Sciatic nerve (tissue), 2 donors: ENCODE data around the gene HBD. TPM values are rescaled to one million over a fixed set of nuclear protein-coding genes. Genes with fewer than 3 reads are reported as not detected.

Experiments
- ATAC-seq: fragments of 200-7000 bp; cut with Tn5 transposase; one replicate; pipeline ENCODE4 v1.9.1; 2020; ENCODE audit warnings: mild to moderate bottlenecking, moderate library complexity
- DNase-seq: peaks from one replicate; pipeline ENCODE4 v3.0.0-alpha.2; 2020; ENCODE audit warnings: low spot score
- intact Hi-C: fragments of 100-400 bp; cut with DNase I; formaldehyde crosslinking; loops from one replicate; pipeline ENCODE4 v1.14.2; 2022
- total RNA-seq: library from RNA; stranded (reverse); fragmentation: NEBNext Ultra II Directional; extraction: Animal tissue kit (Norgen Biotek cat#: 25700); gene quantifications from one replicate; pipeline ENCODE4 v1.2.1, GENCODE V29; 2021
- donor health status: DM: no; HTN: no; CAD: no.
- donor health status: DM: no; HTN: no; CAD: no.

HBD gene
- 38.4 TPM for total RNA-seq

DNA sequence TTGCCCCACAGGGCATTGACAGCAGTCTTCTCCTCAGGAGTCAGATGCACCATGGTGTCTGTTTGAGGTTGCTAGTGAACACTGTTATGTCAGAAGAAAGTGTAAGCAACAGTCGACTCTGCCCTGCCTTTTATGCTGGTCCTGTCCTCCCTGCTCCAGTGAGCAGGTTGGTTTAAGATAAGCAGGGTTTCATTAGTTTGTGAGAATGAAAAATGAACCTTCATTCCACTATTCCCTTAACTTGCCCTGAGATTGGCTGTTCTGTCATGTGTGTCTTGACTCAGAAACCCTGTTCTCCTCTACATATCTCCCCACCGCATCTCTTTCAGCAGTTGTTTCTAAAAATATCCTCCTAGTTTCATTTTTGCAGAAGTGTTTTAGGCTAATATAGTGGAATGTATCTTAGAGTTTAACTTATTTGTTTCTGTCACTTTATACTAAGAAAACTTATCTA, at the start of gene HBD:
TSS of gene HBD (minus strand) at position 103 of the 454 bp plus-strand sequence. CDS start at position 53, 50 bp downstream.
- no peak for DNase-seq
- ATAC-seq: no peak
- intact Hi-C loops: no loop called here

DNA sequence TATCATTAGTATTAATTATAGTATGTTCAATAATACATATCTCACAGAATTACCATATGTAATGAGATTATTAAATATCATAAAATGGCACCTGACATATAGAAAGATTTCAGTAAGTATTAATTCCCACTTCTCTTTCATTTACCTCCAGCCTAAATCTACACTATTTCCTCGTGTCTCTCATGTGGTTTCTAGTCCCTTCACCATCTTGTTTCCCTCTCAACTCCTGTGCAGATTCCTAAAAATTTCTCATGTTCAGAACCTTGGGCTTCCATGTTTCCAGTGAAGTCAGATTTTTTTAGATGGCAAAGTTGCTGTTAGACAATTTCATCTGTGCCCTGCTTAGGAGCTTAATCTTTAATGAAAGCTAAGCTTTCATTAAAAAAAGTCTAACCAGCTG, 49.6 kb upstream of the HBD start:
- no peak for ATAC-seq
- intact Hi-C loops: no loop called here
- DNase-seq: no peak

DNA sequence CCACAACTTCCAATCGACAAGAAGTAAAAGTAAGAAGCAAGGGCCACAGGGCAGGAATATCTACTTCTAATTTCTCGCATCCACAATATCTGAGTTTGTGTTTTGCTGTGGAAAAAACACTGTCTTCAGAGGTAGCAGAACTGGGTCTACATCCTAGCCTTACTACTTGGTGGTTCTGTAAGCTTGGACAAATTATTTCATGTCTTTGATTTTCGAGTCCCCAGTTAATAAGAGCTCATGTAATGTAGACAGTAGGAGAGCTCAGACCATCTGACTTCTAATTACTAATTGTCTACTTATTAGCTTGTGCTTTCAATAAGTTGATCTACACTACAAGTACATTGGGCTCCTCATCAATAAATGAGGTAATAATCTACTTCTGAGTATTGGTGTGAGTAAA, 48.8 kb upstream of the HBD start:
- ATAC-seq: no peak
- DNase-seq: no peak
- intact Hi-C loops: no loop called here

GRCh38 chr11:5282628-5283027, 48.3 kb upstream of the HBD start:
- DNase-seq (no peak), ATAC-seq (no peak)
- intact Hi-C loops: no loop called here

GRCh38 chr11:5281596-5281995, 47.3 kb upstream of the HBD start:
- intact Hi-C loops: no loop called here
- DNase-seq (no peak), ATAC-seq (no peak)

DNA sequence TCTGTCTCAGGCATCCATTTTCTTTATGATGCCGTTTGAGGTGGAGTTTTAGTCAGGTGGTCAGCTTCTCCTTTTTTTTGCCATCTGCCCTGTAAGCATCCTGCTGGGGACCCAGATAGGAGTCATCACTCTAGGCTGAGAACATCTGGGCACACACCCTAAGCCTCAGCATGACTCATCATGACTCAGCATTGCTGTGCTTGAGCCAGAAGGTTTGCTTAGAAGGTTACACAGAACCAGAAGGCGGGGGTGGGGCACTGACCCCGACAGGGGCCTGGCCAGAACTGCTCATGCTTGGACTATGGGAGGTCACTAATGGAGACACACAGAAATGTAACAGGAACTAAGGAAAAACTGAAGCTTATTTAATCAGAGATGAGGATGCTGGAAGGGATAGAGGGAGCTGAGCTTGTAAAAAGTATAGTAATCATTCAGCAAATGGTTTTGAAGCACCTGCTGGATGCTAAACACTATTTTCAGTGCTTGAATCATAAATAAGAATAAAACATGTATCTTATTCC, 46.4 kb upstream of the HBD start:
- intact Hi-C loops: no loop called here
- ATAC-seq (peak; percentile 90), DNase-seq (peak; percentile 60)

DNA sequence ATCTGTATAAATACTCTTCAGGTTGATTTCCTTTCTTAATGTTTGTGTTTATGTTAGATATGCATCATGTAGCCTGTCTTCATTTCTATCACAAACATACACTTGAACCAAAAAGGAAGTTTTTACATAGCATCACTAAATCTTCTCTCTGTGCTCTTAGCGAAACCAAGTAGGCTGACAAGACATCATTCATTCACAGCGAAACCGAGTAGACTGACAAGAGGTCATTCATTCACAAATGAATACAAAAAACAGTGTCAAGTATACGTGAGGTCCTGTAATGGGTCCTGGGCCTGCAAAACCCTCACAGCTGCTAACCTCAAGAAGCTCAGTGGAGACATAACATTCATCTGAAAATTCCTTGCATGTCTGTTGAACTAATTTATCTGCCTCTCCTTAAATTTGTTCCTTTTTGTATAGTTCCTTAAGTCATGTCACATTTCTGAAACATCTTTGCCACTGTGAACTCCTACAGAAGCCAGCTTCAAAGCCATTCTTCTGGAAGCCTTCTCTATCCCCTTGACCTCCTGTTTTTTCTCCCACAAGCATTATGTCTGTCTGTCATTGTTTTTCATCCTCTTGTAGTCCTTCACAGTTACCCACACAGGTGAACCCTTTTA, 45.3 kb upstream of the HBD start:
- ATAC-seq: no peak
- DNase-seq: no peak
- intact Hi-C loops: no loop called here

DNA sequence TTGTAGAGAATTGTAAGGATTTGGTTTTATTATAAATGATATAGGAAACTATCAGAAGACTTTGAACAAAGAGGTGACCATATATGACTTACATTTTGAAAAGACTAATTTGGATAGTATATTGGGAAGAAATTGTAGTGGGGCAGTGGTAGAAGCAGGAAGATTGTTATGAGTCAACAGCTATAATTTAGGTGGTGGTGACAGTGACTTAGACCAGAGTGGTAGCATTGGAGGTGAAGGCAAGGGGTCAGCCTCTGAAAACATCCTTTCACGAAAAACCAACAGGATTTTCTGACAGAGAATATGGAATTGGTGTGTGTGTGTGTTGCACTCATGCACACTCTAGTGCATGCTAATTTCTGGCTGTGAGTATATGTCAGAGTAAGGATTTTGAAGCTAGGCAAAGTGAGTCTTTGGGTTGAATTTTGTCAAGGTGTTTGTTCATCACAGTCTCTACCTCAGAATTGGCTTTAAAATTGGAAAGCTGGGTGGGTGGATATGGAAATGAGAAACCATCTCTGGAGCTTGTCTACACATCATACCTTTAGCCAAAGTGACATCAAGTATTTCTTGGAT, 43.6 kb upstream of the HBD start:
- ATAC-seq (no peak), DNase-seq (no peak)
- intact Hi-C loops: no loop called here

- ATAC-seq (no peak), DNase-seq (no peak)
- intact Hi-C loops: no loop called here
Measured at GRCh38 chr11:5276697-5277096, 42.4 kb upstream of the HBD start.

DNA sequence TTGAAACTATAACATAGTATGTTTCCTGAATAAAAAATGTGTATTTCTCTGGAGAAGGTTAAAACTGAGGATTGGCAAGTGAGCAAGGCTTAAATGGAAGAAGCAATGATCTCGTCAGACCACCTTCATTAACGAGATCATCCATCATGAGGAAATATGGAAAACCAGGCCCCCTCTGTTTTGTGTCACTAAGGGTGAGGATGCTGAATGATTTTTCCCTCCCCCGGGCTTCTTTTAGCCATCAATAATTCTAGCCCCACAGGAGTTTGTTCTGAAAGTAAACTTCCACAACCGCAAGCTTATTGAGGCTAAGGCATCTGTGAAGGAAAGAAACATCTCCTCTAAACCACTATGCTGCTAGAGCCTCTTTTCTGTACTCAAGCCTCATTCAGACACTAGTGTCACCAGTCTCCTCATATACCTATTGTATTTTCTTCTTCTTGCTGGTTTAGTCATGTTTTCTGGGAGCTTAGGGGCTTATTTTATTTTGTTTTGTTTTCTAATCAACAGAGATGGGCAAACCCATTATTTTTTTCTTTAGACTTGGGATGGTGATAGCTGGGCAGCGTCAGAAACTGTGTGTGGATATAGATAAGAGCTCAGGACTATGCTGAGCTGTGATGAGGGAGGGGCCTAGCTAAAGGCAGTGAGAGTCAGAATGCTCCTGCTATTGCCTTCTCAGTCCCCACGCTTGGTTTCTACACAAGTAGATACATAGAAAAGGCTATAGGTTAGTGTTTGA, 41.3 kb upstream of the HBD start:
- DNase-seq (no peak), ATAC-seq (no peak)
- intact Hi-C loops: no loop called here

DNA sequence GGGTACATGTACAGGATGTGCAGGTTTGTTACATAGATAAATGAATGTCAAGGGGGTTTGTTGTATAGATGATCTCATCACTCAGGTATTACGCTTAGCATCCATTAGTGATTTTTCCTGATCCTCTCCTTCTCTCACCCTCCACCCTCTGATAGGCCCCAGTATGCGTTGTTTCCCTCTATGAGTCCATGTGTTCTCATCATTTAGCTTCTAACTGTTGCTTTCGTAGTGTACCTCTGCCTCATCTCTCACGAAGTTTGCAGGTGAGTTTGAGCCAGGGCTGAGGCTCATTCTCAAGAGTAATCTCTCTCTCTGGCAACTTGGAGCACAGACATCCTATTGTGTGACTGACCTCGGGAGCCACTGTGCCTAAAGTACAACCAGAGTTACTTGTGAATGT, 40.1 kb upstream of the HBD start:
- DNase-seq (no peak), ATAC-seq (no peak)
- intact Hi-C loops: no loop called here

DNA sequence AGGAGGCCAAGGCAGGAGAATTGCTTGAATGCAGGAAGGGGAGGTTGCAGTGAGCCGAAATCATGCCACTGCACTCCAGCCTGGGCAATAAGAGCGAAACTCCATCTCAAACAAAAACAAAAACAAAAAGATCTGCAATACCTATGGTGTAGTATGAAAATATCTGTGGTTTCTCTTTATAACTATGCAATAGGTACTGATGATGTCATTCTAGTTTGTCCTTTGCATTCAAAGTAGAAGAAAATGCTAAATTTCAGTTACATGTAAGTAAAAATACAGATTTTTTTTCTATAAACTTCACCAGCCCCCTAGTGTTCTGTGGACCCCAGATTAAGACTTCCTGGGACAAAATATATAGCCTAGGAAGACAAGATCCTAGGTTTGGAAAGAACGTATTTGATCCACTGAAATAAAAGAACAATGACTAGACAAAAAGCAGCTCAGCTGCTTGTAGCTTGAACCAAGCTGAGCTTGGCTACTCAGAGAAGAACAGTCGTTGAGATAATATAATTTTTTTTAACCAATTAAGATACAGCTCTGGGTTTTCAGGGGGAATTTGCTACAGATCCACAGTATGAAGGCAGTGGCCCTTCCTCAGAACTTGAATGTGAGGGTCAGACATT, 38.2 kb upstream of the HBD start:
- DNase-seq (no peak), ATAC-seq (no peak)
- intact Hi-C loops: no loop called here

DNA sequence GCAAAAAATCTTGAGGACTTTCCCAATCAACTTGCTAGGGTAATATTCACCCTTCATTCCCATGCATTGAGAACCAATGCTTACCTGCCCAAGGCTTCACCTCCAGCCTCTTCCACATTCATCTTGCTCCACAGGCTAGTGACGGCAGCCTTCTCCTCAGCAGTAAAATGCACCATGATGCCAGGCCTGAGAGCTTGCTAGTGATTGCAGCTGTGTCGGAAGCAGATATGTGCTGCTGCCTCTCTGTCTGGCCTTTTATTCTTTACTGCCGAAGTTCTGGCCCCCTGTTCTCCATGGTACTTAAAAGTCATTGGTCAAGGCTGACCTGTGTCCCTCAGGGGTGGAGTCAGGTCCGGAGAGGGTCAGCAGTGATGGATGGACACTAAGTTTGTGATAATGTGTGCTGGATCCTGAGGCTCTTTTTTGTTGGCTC, 35.4 kb upstream of the HBD start, which contains the start of gene HBE1:
TSS of gene HBE1 (minus strand) at position 231 of the 433 bp plus-strand sequence. CDS start at position 176, 55 bp downstream.
- intact Hi-C loops: no loop called here
- ATAC-seq (no peak), DNase-seq (no peak)

DNA sequence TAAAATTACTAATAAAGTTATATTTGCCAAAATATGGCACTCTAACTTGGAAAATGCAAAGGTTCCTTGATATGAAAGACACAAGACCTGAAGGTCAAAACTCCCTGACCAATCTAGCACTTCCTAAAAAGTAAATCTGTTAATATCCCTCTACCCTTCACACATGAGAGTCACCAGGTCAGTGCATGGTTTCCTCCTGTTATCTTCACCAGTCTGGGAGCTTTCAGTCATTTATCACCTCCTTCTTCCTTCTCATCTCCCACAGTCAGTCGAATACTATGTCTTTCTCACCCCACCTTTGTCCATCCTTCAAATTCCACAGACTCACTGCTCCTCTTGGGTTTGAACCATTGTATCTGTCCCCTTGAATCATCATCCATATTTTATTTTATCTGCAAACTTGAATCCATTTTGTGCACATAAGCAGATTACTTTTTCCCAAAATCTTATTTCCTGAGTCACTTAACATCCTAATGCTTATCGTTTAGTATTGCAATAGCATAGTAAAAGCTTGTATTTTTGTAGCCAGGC, 32.8 kb upstream of the HBD start:
- ATAC-seq (no peak), DNase-seq (no peak)
- intact Hi-C loops: no loop called here

DNA sequence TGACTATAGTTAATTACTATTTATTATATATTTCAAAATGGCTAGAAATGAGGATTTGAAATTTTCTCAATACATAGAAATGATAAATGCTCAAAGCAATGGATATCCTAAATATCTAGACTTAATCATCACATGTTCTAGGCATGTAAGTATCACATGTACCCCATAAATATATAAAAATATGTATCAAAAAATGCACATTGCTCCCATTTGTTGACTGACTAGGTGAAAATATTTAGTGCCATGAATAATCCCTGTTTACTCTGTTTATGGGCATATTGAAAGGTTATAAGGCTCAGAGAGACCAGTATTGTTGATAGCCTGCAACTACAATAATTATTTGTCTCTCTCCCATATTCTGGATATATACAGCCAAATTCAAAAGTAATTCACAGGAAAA, 32.3 kb upstream of the HBD start:
- ATAC-seq (no peak), DNase-seq (no peak)
- intact Hi-C loops: no loop called here

GRCh38 chr11:5265832-5266231, 31.5 kb upstream of the HBD start:
- DNase-seq: no peak
- no peak for ATAC-seq
- intact Hi-C loops: no loop called here

- intact Hi-C loops: no loop called here
- no peak for DNase-seq
- no peak for ATAC-seq
Measured at GRCh38 chr11:5258543-5259262, 24.4 kb upstream of the HBD start.

DNA sequence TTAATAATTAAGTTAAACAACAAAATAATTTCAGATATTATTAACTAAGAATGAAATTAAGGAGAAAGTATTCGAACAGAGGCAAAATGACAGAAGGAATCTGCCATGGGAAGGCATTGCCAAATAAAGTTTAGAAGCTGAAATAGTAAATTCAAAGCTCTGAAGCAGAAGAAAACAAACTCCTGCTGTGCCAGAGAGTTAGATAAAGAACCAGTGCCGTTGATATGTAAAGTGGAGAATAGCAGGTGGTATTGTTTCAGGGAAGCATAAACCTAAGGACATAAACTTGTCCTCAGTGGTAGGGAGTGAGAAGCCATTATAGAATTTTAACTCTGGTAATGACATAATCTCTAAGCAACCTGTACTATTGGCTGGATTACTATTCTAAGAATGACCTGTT, 23.0 kb upstream of the HBD start:
- ATAC-seq: no peak
- intact Hi-C loops: no loop called here
- no peak for DNase-seq
